ENCODE measurements around the gene DEGS2.

- no peak for TF ChIP-seq ZNF473 (tag by site-specific recombination; IDR thresholded peaks at IDR 0.05)
- TF ChIP-seq, protein P1, sequence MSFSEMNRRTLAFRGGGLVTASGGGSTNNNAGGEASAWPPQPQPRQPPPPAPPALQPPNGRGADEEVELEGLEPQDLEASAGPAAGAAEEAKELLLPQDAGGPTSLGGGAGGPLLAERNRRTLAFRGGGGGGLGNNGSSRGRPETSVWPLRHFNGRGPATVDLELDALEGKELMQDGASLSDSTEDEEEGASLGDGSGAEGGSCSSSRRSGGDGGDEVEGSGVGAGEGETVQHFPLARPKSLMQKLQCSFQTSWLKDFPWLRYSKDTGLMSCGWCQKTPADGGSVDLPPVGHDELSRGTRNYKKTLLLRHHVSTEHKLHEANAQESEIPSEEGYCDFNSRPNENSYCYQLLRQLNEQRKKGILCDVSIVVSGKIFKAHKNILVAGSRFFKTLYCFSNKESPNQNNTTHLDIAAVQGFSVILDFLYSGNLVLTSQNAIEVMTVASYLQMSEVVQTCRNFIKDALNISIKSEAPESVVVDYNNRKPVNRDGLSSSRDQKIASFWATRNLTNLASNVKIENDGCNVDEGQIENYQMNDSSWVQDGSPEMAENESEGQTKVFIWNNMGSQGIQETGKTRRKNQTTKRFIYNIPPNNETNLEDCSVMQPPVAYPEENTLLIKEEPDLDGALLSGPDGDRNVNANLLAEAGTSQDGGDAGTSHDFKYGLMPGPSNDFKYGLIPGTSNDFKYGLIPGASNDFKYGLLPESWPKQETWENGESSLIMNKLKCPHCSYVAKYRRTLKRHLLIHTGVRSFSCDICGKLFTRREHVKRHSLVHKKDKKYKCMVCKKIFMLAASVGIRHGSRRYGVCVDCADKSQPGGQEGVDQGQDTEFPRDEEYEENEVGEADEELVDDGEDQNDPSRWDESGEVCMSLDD (tag by site-specific recombination; IDR thresholded peaks at IDR 0.05) = no peak
- TF ChIP-seq, protein P2, sequence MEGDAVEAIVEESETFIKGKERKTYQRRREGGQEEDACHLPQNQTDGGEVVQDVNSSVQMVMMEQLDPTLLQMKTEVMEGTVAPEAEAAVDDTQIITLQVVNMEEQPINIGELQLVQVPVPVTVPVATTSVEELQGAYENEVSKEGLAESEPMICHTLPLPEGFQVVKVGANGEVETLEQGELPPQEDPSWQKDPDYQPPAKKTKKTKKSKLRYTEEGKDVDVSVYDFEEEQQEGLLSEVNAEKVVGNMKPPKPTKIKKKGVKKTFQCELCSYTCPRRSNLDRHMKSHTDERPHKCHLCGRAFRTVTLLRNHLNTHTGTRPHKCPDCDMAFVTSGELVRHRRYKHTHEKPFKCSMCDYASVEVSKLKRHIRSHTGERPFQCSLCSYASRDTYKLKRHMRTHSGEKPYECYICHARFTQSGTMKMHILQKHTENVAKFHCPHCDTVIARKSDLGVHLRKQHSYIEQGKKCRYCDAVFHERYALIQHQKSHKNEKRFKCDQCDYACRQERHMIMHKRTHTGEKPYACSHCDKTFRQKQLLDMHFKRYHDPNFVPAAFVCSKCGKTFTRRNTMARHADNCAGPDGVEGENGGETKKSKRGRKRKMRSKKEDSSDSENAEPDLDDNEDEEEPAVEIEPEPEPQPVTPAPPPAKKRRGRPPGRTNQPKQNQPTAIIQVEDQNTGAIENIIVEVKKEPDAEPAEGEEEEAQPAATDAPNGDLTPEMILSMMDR (tag by site-specific recombination; IDR thresholded peaks at IDR 0.05) = no peak
- no peak for TF ChIP-seq ZNF138 (tag by site-specific recombination; IDR thresholded peaks at IDR 0.05; ENCODE audit: borderline replicate concordance)
- TF ChIP-seq GLIS1 (tag by site-specific recombination; IDR thresholded peaks at IDR 0.05) = no peak
Observed at GRCh38 chr14:100190126-100190525, 30.7 kb upstream of the DEGS2 start.

Measured in HEK293 (cell line).